Erythroblast (primary cell): Measurements from ENCODE around the gene CLCNKA.

Experiments
- GATA1 ChIP-seq: IDR thresholded peaks from 2 replicates; pipeline ENCODE4 v1.6.1; 2011; ENCODE audit warnings: low read depth, mild to moderate bottlenecking, control low read depth, low read length, moderate library complexity
- POLR2A ChIP-seq: IDR thresholded peaks from 2 replicates; pipeline ENCODE4 v1.6.1; 2011; ENCODE audit warnings: mild to moderate bottlenecking, low read length

DNA sequence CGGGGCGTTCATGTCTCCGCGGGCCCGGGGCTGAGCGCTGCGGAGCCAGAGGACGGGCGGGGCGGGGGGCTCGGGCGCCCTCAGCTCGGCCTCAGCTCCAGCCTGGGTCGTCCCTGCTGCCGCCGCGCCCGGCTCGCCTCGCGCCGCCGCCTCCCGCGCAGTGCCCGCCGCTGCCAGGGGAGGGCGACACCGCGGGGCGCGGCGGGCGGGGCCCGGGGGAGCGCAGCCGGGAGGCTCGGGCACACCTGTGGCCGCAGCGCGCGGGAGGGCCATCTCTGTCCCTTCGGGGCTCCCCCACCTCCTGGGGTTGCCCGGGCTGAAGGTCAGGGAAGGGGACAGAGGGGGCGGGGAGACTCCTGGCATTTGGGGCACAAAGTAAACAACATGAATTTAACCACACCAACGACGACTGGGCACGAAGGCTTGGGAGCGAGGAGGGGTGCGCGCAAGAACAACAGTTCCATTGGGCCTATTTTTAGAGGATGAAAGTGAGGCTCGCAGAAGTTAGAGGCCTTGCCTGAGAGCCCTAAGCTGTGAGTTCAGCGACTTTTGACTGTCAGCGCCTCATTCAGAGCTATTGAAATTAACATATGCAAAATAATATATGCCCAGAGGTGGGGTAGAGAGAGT is 51.8 kb downstream of the CLCNKA start, which contains the start of gene FAM131C:
- TF ChIP-seq POLR2A (no peak), GATA1 (no peak)
